Mononuclear cell (primary cell): ENCODE measurements around the gene TRDN. TPM values are rescaled to one million over a fixed set of nuclear protein-coding genes. Genes with fewer than 3 reads are reported as not detected.
"Not testable (repeated sequence)": the region's sequence is repeated elsewhere in the genome, so short reads cannot be mapped to it uniquely, and the experiment has no call there.

ENCODE experiments used
- H3K27me3 ChIP-seq: 2 replicates; pipeline ENCODE4 v1.6.0; 2011; ENCODE audit warnings: low read length, control low read depth; ENCODE audit not compliant: insufficient read depth
- H3K4me1 ChIP-seq: 2 replicates; pipeline ENCODE4 v1.5.1; 2011; ENCODE audit warnings: mild to moderate bottlenecking, low read length, control low read depth; ENCODE audit not compliant: insufficient read depth
- H3K4me3 ChIP-seq: 2 replicates; pipeline ENCODE4 v1.5.1; 2011; ENCODE audit warnings: mild to moderate bottlenecking, low read length, moderate library complexity
- H3K9me3 ChIP-seq: 2 replicates; pipeline ENCODE4 v1.5.1; 2011; ENCODE audit warnings: low read depth, mild to moderate bottlenecking, control low read depth, low read length
- total RNA-seq: library from RNA; depleted of rRNA; stranded (reverse); fragments of >200 nt; gene quantifications from one replicate; pipeline ENCODE4 v1.2.3, GENCODE V29; 2012

The TRDN gene
- total RNA-seq, 1 donor: not detected

GRCh38 chr6:123557474-123557873 is 79.3 kb downstream of the TRDN start:
- H3K27me3 ChIP-seq, H3K4me3 ChIP-seq, H3K9me3 ChIP-seq, H3K4me1 ChIP-seq: not testable (repeated sequence)

DNA sequence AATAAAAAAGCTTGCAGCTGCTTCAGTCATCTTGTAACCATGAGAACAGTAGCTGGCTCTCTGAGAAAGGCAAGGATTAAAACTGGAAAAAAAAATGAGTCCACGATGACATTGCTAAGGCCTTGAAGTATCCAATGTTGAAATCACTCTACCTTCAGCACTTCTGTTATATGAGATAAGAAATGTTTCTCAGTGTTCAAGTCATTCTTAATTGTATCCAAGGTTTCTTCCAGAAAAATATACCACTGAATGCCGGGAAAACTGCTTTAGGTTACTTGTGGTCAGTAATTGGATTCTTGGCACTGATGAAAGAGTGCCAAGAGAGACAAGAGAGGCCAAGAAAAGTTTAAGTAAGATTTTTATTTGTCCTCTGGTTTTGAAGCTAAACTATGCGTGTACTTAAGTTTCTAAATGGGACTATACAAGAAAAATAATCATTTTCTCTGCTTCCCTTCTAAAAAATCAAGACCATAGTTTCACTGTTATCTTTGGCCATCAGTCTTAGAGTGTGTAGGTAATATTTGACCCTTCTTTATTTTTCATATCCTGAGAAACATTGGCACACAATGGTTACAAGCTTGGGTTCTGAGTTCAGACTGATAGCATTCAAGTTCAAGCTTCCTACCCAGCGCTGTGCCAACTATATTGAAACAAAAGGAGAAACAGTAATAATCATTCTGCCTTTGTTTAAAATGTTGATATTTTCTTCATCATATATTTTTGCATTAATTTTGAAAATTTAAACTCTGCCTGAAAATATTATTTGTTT is 84.6 kb downstream of the TRDN start:
- Histone ChIP-seq H3K4me1 (no peaks in the 10 kb centered on the region), H3K4me3 (no peak overlapping the region), H3K9me3 (no peaks in the 10 kb centered on the region), H3K27me3 (no peaks in the 10 kb centered on the region)

GRCh38 chr6:123550052-123550617 is 86.6 kb downstream of the TRDN start:
- H3K27me3 ChIP-seq: no peaks in the 10 kb centered on the region
- H3K4me3 ChIP-seq: no peak overlapping the region
- H3K4me1 ChIP-seq: no peaks in the 10 kb centered on the region
- H3K9me3 ChIP-seq: no peaks in the 10 kb centered on the region

- Histone ChIP-seq H3K4me1 (no peaks in the 10 kb centered on the region), H3K9me3 (no peaks in the 10 kb centered on the region), H3K27me3 (no peaks in the 10 kb centered on the region), H3K4me3 (no peak overlapping the region)
Observed at GRCh38 chr6:123549476-123549875, 87.3 kb downstream of the TRDN start.

- no peak overlapping the region for H3K4me3 ChIP-seq
- no peaks in the 10 kb centered on the region for H3K4me1 ChIP-seq
- H3K9me3 ChIP-seq: no peaks in the 10 kb centered on the region
- H3K27me3 ChIP-seq: no peaks in the 10 kb centered on the region
Observed at GRCh38 chr6:123547216-123547978, 89.4 kb downstream of the TRDN start.

DNA sequence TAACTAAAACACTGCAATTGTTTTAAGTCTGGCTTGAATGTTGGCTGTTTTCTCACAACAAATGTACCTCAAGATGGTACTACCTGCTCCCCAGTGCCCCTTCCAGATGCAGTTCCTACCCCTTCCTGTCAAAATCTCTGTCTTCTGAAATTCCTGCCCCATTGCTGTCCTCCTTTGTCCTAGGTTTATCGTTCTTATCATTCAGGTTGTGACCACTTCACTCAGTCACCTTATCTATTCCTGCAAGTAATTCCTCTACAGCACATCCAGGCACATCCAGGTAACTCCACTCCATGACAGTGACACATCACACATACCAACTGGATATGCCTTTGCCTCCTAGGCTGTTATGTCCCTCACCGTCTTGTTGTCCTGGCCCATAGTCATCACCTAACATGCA is 90.2 kb downstream of the TRDN start:
- Histone ChIP-seq H3K27me3 (no peaks in the 10 kb centered on the region), H3K9me3 (no peaks in the 10 kb centered on the region), H3K4me3 (no peak overlapping the region), H3K4me1 (no peaks in the 10 kb centered on the region)

DNA sequence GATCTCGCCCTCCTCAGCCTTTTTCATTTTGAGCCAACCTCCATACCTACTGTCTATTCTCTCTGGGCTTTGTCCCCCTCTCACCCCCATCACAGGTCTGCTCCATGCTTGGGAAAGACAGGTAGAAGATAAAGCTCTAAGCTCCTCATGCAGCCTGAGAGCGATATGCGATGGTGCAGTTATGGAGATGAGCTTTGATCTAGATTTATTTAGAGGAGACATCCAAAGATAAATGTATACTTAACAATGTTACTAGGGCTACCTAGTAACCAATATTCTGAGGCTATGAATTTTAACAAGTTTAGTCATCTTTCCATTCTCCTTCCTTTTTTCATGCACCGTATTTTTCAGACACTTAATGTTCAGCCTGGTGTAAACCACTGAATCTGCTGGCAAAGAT is 95.3 kb downstream of the TRDN start:
- H3K27me3 ChIP-seq: no peaks in the 10 kb centered on the region

GRCh38 chr6:123533862-123534648 is 102.7 kb downstream of the TRDN start:
- no peaks in the 10 kb centered on the region for H3K27me3 ChIP-seq
- no peaks in the 10 kb centered on the region for H3K9me3 ChIP-seq
- H3K4me3 ChIP-seq: no peak overlapping the region
- no peaks in the 10 kb centered on the region for H3K4me1 ChIP-seq

More for the DNA sequence above, 95.3 kb downstream of the TRDN start:
- no peak overlapping the region for H3K4me3 ChIP-seq
- no peaks in the 10 kb centered on the region for H3K4me1 ChIP-seq
- H3K9me3 ChIP-seq: no peaks in the 10 kb centered on the region

GRCh38 chr6:123529843-123530242 is 106.9 kb downstream of the TRDN start:
- H3K4me1 ChIP-seq: no peaks in the 10 kb centered on the region
- H3K27me3 ChIP-seq: no peaks in the 10 kb centered on the region
- H3K9me3 ChIP-seq: no peaks in the 10 kb centered on the region
- H3K4me3 ChIP-seq: no peak overlapping the region

DNA sequence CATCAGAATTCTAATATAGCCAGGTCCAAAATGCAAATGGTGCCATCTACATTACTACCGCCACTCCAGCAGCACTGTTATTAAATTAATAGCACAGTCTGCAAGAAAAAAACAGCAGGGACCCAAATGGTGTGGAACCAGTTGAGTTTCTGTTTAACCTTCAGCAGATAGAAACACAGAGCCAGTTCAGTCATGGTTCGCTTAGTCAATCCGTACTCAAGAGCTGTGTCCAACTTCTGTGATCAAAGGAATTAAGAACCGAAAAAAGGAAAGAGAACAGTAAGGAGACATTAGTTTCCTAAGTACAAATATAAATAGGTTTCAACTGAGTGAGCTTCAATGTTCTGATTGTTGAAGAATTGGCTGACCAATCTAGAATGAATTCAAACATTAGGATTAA is 107.7 kb downstream of the TRDN start:
- Histone ChIP-seq H3K4me3 (no peak overlapping the region), H3K4me1 (no peaks in the 10 kb centered on the region), H3K9me3 (no peaks in the 10 kb centered on the region), H3K27me3 (no peaks in the 10 kb centered on the region)

DNA sequence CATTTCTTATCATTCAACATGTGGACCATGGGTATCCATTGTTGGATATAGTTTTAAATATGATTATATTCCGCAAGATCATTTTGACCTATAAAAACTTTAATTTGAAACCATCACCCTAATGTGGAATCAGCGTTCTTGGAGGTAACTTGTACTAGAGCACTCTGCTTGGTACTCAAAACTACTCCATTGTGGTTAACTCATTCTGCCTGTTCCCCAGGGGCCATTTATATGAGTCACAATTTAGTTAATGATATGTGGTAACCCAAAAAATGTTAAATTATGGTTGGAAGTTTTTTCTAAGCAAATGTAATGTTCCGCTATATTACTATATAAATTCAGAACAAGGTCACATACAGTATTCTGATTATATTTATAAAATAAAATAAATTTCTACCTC is 109.3 kb downstream of the TRDN start:
- H3K4me3 ChIP-seq: no peak overlapping the region
- H3K27me3 ChIP-seq: no peaks in the 10 kb centered on the region
- no peaks in the 10 kb centered on the region for H3K4me1 ChIP-seq
- H3K9me3 ChIP-seq: no peaks in the 10 kb centered on the region

DNA sequence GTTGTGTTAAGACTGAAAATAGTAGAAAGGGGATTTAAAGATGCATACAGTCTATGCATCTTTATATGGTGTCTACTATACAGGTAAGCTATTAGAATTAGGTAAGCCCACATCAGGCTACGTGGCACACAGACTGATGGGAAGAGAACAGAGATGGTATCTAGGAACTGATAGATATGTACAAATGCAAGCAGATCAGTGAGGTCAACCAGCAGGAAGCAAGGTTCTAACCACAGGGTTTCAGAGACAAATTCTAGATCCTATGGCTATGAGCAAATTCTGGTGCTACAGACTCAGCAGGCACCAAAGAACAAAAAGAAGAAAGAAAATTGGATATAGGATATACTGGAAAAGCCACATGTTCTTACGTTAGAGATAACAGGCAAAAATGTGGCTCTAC is 110.6 kb downstream of the TRDN start:
- H3K9me3 ChIP-seq: no peaks in the 10 kb centered on the region
- H3K4me1 ChIP-seq: no peaks in the 10 kb centered on the region
- H3K4me3 ChIP-seq: no peak overlapping the region
- no peaks in the 10 kb centered on the region for H3K27me3 ChIP-seq

- H3K4me1 ChIP-seq: no peaks in the 10 kb centered on the region
Observed at GRCh38 chr6:123524781-123525180, 112.0 kb downstream of the TRDN start.

GRCh38 chr6:123520217-123520616 is 116.5 kb downstream of the TRDN start:
- Histone ChIP-seq H3K9me3 (no peaks in the 10 kb centered on the region), H3K4me1 (no peaks in the 10 kb centered on the region), H3K27me3 (no peaks in the 10 kb centered on the region), H3K4me3 (no peak overlapping the region)

More at GRCh38 chr6:123524781-123525180, 112.0 kb downstream of the TRDN start:
- H3K4me3 ChIP-seq: no peak overlapping the region
- H3K9me3 ChIP-seq: no peaks in the 10 kb centered on the region
- H3K27me3 ChIP-seq: no peaks in the 10 kb centered on the region

DNA sequence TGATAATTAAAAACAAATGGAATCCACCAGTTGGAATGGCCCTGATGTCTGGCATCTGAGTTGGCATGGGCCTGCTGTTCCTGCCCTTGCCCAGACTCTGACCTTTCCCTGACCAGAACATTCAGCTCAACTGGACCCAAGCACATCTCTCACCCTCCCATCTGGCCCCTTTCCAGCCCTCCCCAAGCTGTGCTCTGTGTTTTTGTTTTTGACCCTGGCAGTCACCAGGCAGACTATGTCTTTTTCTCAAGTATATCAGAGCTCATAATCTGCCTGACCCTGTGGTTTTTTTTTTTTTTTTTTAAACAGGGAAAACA is 117.6 kb downstream of the TRDN start:
- Histone ChIP-seq H3K4me3 (no peak overlapping the region), H3K9me3 (no peaks in the 10 kb centered on the region), H3K27me3 (no peaks in the 10 kb centered on the region), H3K4me1 (no peaks in the 10 kb centered on the region)
